DMS114 treated with DMSO at 0.1 percent for 48 hours (cell line): ENCODE data around the gene RAVER1.
"Not testable (repeated sequence)": the region's sequence is repeated elsewhere in the genome, so short reads cannot be mapped to it uniquely, and the experiment has no call there.

Experiments
- DNase-seq: peaks from one replicate; lab custom pipeline; 2025; ENCODE audit not compliant: unreplicated experiment; lab: John Stamatoyannopoulos, UW

Gene RAVER1

GRCh38 chr19:10292206-10292788 lies 41.0 kb downstream of the RAVER1 start:
- no peak for DNase-seq

- DNase-seq = no peak
These were observed 41.6 kb downstream of the RAVER1 start for GRCh38 chr19:10291554-10292205.

- DNase-seq = peak; percentile 36
These were observed 42.3 kb downstream of the RAVER1 start for GRCh38 chr19:10290876-10291553.

GRCh38 chr19:10290357-10290875 lies 42.9 kb downstream of the RAVER1 start:
- no peak for DNase-seq

GRCh38 chr19:10289836-10290356 lies 43.4 kb downstream of the RAVER1 start, which contains the start of gene ICAM5:
ICAM5 (plus strand) TSS chr19:10289952; CDS start chr19:10290044, 92 bp downstream.
- DNase-seq = no peak

GRCh38 chr19:10289167-10289835 lies 44.0 kb downstream of the RAVER1 start:
- peak; percentile 62 for DNase-seq

GRCh38 chr19:10288662-10289166 lies 44.6 kb downstream of the RAVER1 start:
- DNase-seq = peak; percentile 52

GRCh38 chr19:10286803-10287737 lies 46.3 kb downstream of the RAVER1 start, which contains the start of gene ICAM4:
ICAM4 (plus strand) TSS chr19:10286955; CDS start chr19:10287013, 58 bp downstream.
- DNase-seq = no peak

GRCh38 chr19:10285393-10285792 lies 47.9 kb downstream of the RAVER1 start:
- DNase-seq = no peak

GRCh38 chr19:10284960-10285278 lies 48.4 kb downstream of the RAVER1 start:
- DNase-seq = no peak

- no peak for DNase-seq
These were observed 49.0 kb downstream of the RAVER1 start for GRCh38 chr19:10284065-10284959.

- DNase-seq = no peak
These were observed 49.8 kb downstream of the RAVER1 start for GRCh38 chr19:10283301-10284064.

GRCh38 chr19:10282043-10282442 lies 51.3 kb downstream of the RAVER1 start:
- not testable (repeated sequence) for DNase-seq

GRCh38 chr19:10279737-10280442 lies 53.4 kb downstream of the RAVER1 start:
- no peak for DNase-seq

GRCh38 chr19:10278935-10279334 lies 54.4 kb downstream of the RAVER1 start:
- DNase-seq = no peak

- no peak for DNase-seq
These were observed 55.3 kb downstream of the RAVER1 start for GRCh38 chr19:10277795-10278589.

- no peak for DNase-seq
These were observed 58.7 kb downstream of the RAVER1 start for GRCh38 chr19:10274589-10274988.
